GM08714 (cell line): ENCODE measurements around the gene DNAH17.
"Not testable (repeated sequence)": the region's sequence is repeated elsewhere in the genome, so short reads cannot be mapped to it uniquely, and the experiment has no call there.

Source experiments
- H3K4me3 ChIP-seq: fragments of 200-500 bp; sonication (Bioruptor generic); 2 replicates; pipeline ENCODE4 v1.5.1; 2014; ENCODE audit warnings: mild to moderate bottlenecking, low read length, inconsistent platforms
- ZNF274 ChIP-seq: IDR thresholded peaks from 2 replicates; pipeline ENCODE4 v1.6.1; 2012; ENCODE audit warnings: mild to moderate bottlenecking, low read depth, low read length

The DNAH17 gene

GRCh38 chr17:78523934-78524655 is 53.1 kb downstream of the DNAH17 start:
- no peak for TF ChIP-seq ZNF274
- no peak overlapping the region for H3K4me3 ChIP-seq

DNA sequence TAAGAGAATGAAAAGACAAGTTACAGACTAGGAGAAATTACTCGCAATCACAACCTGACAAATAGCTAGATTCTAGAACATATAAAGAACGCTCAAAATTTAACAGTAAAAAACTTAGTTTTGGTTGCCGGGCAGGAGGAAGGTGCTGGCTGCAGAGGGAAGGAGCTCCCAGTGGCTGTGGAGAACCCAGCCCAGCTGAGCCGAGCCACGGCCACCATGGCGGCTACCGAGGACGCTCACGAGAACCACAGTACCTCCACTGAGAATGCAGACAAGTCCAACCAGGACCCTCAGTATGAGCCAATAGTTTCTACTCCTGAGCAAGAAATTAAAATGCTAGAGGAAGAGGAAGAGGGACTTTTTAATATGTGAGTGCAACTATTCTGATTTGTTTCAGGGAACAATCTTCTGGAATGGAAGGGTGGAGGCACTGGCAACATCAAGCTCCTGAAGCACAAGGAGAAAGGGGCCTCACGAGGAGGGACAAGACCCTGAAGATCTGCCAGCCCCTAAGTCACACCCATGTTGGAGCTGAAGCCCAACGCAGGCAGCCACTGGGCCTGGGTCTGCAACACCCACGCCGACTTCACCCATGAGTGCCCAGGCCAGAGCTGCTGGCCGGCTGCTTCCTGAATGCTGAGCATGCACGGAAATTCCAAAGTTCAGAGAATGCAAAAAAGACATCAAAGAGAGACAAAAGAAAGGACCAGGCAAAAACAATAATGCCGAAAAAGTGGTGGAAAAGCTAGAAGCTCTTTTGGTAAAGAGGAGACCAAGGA is 55.0 kb downstream of the DNAH17 start:
- TF ChIP-seq ZNF274: no peak
- H3K4me3 ChIP-seq: no peak overlapping the region

GRCh38 chr17:78517421-78517820 is 59.8 kb downstream of the DNAH17 start:
- no peak overlapping the region for H3K4me3 ChIP-seq
- no peak for TF ChIP-seq ZNF274

- no peak overlapping the region for H3K4me3 ChIP-seq
- TF ChIP-seq ZNF274: no peak
Observed at GRCh38 chr17:78515480-78515879, 61.7 kb downstream of the DNAH17 start.

DNA sequence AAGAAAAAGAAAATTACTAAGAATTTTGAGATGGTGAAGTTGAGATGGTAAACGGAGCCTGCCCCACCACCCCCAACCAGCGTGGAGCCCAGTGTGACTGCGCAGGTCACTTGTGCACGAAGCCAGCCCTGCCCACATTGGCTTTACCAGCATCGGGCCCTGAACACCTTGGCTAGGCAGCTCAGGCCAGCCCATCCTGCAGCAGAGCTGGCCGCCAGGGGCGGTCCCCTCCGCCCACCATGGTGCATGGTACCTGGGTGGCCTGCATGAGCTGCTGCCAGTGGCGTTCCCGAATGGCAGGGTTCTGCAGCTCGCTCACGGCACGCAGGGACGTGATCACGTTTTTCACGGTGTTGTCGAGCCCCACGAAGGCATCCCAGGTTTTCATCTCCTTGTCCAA is 62.7 kb downstream of the DNAH17 start:
- no peak overlapping the region for H3K4me3 ChIP-seq
- TF ChIP-seq ZNF274: no peak

DNA sequence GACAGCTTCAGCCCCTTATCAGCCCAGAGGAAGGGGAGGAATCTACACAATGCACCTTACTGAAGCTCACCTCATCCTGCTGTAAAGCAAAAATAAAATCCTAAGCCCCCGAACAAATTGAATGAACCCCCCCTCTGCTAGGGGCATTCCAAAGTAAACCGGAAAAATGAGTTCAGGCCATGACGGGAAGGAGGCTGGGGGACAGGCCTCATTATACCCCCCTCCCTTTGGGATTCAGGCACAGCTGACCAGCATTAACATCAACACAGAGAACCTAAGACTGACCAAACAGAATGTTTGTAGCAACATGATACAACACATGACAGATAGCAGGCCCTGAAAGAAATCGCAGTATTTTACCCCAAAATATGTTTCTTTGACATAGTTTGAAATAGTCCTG is 64.2 kb downstream of the DNAH17 start:
- no peak overlapping the region for H3K4me3 ChIP-seq

DNA sequence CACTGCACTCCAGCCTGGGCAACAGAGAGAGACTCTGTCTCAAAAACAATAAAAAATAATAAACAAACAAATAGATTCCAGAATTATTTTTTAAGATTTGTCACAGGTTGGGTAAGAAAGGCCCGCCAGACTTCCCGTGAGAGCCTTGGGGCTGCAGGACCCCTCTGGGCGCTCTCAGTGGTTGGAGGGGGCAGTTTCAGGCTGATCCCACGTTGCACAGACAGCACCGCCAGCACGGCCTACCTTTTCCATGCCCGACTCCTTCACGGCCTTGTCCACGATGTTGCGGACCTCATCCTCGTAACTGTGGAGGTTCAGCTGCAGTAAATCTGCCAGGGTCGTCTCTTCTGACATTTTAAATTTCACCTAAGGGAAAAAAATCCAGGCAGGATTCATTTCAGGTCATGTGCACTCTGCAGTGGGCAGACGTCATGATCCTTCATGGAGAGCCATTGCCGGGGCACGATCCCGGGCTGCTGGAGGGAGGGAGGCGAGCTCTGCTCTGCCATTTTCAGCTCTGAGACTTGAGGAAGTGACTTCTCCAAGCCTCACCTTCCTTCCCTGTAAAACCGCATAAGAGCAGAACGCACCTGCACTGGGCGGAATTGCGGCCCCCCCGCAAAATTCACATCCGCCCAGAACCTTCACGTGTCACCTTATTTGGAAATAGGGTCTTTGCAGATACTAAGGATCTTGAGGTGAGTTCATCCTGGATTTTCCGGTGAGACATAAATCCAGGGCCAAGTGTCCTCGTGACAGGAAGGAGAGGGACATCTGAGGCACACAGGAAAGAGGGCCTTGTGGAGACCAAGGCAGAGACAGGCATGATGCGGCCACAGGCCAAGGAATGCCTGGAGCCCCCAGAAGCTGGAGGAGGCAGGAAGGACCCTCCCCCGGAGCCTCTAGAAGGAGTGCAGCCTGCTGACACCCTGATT is 66.8 kb downstream of the DNAH17 start:
- TF ChIP-seq ZNF274: no peak
- no peak overlapping the region for H3K4me3 ChIP-seq

More for the DNA sequence above, 64.2 kb downstream of the DNAH17 start:
- TF ChIP-seq ZNF274: no peak

DNA sequence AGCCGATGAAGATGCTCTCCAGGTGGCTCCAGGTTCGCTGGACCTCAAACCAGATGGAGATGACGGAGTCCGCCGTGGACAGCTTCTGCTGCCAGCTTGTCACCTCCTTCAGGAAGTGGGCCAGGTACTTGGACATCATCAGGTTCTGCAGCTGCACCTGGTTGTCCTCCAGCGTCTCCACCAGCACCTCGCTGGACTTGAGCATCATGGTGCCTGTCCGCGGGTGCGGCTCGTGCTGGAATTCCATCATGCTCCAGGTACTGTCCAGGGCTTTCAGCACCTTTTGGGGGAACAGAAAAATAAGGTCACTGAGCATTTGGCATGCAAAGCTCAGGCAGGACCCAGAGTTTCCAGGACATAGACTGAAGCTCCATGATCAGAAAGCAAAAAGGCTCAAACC is 69.7 kb downstream of the DNAH17 start:
- TF ChIP-seq ZNF274: no peak
- no peak overlapping the region for H3K4me3 ChIP-seq

DNA sequence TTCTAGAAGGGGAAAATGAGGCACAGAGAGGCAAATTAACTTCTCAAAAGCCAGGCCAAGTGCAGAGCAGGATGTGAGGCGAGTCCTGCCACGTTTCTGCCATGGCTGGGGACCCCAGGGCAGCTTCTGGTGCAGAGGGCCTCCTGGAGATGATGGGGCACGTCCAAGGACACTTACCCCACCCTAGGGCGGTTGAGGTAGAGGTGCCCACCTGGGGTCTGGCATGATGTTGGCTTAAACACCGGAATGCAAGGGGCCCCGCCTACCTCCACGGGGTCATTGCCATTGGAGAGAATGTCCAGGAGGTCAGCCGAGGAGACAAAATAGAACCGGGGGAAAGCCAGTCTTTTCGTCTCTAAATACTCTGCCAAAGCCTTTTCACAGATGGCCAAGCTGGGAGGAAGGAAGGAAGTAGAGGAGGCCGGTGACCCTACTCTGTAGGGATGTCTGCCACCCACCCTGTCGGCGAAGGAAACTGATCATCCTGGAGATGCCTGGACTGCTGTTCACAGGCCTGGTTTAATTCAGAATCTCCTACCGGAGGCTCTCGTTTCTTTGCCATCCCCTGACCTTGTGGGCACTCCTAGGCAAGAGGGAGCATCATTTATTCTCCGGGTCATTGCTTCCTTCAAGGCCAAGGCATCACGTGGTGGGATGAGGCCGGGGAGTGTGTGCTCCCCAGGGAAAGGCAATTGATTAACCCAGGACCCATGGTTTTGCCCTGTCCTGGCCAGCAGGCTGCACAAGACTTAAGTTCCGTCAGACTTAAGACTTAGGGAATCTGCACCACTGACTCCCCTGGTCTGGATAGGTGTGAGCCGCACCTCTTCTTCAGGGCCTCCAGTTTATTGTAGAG is 70.5 kb downstream of the DNAH17 start:
- TF ChIP-seq ZNF274: no peak
- H3K4me3 ChIP-seq: no peak overlapping the region

DNA sequence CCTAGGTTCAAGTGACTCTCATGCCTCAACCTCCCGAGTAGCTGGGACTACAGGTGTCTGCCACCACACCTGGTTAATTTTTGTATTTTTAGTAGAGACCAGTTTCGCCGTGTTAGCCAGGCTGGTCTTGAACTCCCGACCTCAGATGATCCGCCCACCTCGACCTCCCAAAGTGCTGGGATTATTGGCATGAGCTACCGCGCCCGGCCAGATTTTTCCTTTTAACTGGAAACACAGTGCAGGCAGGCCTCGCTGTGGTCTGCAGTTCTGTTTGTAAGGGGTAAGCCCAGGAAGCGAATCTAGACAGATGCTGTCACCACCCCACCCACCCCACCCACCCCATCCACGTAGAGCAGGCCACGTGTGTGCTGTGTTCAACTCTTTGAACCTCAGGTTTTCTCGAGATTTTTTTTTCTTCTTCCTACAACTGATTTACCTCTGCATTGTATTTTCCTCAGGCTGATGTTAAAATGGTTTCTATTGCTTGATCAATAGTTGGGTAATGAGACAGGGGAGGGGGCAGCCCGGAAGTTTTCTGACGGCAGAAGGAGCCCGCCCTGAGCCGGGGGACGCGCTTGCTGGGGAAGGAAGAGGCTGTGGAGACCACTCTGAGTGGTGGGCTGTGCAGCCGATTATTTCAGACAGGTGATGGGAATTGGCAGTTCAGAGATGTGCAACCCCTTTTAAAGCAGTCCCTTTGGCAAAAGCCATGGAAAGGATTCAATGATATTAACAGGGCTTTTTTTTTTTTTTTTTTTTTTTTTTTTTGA is 72.9 kb downstream of the DNAH17 start:
- TF ChIP-seq ZNF274: no peak
- no peak overlapping the region for H3K4me3 ChIP-seq

DNA sequence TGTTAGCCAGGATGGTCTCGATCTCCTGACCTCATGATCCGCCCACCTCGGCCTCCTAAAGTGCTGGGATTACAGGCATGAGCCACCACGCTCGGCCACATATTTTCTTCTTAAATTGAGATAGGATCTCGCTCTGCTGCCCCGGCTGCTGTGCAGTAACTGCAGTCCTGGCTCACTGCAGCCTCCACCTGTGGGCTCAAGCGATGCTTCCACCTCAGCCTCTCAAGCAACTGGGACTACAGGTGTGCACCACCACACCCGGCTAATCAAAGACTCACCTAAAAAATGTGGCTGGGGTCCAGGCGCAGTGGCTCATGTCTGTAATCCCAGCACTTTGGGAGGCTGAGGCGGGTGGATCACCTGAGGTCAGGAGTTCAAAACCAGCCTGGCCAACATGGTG is 73.8 kb downstream of the DNAH17 start:
- H3K4me3 ChIP-seq: not testable (repeated sequence)

DNA sequence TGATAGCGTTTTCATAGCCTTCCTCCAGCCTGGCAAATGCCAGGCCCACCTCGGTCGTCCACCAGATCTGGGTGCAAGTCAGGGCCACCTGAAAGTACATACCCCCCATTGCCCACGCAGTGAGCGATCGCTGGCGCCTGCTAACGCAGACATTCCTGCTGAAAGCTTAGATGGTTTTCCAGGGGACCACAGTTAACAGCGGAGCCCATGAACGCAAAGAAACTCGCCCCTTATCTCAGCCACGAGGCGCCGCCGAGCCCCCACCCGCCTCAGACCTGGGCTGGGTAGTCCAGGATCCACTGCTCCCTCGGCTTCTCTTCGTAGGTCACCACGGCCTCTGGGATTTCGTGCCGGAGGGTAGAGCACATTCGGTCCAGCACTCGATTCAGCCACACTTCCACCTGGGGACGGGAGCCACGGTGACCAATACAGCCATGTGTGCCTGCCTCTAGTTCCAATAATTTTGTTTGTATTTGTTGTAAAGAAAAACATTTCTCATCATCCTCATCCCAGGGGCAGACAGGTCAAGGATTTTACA is 74.5 kb downstream of the DNAH17 start:
- no peak overlapping the region for H3K4me3 ChIP-seq
- no peak for TF ChIP-seq ZNF274
